Measurements from ENCODE around the gene FAM236C. TPM values are rescaled to one million over a fixed set of nuclear protein-coding genes. Genes with fewer than 3 reads are reported as not detected.
"Not testable (repeated sequence)": the region's sequence is repeated elsewhere in the genome, so short reads cannot be mapped to it uniquely, and the experiment has no call there.

The FAM236C gene
- total and polyA plus RNA-seq, 4 experiments from 2014 or later = not detected

GRCh38 chrX:72942272-72942671, 29.9 kb downstream of the FAM236C start:
- H3K36me3 Mint-ChIP-seq; intact Hi-C loops (cut with micrococcal nuclease); H3K9me3 ChIP-seq (ENCODE audit: control insufficient read depth in 1 of 2, low read length in 2 of 2); H3K4me1 ChIP-seq (ENCODE audit: insufficient read depth, low read length); H3K27ac ChIP-seq (ENCODE audit: low read depth, low read length); H3K4me3 Mint-ChIP-seq; DNase-seq; H3K27ac Mint-ChIP-seq; H3K27me3 Mint-ChIP-seq; POLR2A ChIA-PET (ENCODE audit: partially characterized antibody); H3K4me3 ChIP-seq (ENCODE audit: low read length in 2 of 2); H3K4me1 Mint-ChIP-seq; H3K27me3 ChIP-seq (ENCODE audit: insufficient read depth, low read length); H3K36me3 ChIP-seq (ENCODE audit: insufficient read depth, low read length); H3K9me3 Mint-ChIP-seq; CTCF ChIA-PET (ENCODE audit: partially characterized antibody): not testable (repeated sequence)

DNA sequence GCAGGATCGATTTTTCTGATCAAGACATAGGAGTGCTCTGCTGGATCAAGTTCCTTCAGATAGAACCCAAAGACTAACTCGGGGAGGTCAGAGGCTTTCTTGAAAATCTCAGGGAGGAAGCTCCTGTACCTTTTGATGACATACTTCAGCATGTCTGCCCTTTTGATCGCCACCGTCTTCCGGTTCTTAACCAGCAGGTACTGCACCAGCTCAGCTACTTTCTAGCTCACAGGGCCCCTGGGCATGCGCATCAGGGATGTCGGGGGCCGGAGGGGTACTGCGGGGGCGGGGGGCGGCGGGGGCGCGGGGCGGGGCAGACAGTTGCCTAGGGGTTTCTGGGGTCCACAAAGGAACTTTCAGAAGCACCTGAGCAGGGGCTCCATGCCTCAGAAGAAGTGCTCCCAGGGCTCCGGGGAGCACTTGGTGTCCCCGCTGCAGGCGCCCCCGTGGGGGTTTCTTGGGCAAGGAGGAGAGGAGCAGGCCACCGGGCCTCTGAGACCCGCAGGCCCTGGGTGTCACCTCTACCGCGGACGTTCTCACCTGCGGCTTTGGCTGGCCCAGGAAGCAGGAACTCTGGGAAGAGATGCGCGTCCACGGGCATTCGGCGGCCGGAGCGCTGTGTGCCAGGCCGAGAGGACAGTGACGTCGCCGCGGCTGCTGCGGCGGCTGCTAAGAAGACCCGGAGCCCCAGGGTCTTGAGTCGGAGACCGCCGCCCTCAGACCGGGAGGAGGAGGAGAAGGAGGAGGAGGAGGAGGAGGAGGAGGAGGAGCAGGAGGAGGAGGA, 30.8 kb downstream of the FAM236C start:
- H3K27me3 Mint-ChIP-seq; H3K27me3 ChIP-seq (ENCODE audit: insufficient read depth, low read length); H3K27ac ChIP-seq (ENCODE audit: low read depth, low read length); DNase-seq; H3K9me3 Mint-ChIP-seq; H3K36me3 Mint-ChIP-seq; H3K27ac Mint-ChIP-seq; H3K4me3 ChIP-seq (ENCODE audit: low read length in 2 of 2); intact Hi-C loops (cut with micrococcal nuclease); H3K36me3 ChIP-seq (ENCODE audit: insufficient read depth, low read length); CTCF ChIA-PET (ENCODE audit: partially characterized antibody); POLR2A ChIA-PET (ENCODE audit: partially characterized antibody); H3K4me3 Mint-ChIP-seq; H3K9me3 ChIP-seq (ENCODE audit: control insufficient read depth in 1 of 2, low read length in 2 of 2); H3K4me1 Mint-ChIP-seq; H3K4me1 ChIP-seq (ENCODE audit: insufficient read depth, low read length): not testable (repeated sequence)

DNA sequence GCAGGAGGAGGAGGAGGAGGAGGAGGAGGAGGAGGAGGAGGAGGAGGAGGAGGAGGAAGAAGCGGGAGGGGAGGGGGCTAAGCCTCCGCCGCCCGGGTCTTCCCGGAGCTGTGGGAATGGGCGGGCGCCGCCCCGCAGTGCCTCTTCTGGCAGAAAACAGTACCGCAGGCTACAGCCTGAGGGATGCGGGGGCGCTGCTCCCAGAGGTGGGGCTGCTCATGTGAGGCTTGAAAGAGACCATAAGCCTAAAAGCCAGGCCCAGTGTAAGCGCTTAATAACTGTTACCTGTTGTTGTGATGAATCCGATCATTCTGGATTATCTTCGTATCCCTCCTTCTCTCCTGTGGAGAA, 31.4 kb downstream of the FAM236C start, which contains the start of gene DMRTC1:
TSS of gene DMRTC1 (minus strand) at position 19 of the 351 bp plus-strand sequence. CDS start 68,143 bp downstream, outside the sequence.
- H3K4me1 Mint-ChIP-seq; POLR2A ChIA-PET (ENCODE audit: partially characterized antibody); intact Hi-C loops (cut with micrococcal nuclease); H3K9me3 ChIP-seq (ENCODE audit: control insufficient read depth in 1 of 2, low read length in 2 of 2); CTCF ChIA-PET (ENCODE audit: partially characterized antibody); H3K27me3 Mint-ChIP-seq; H3K4me3 Mint-ChIP-seq; H3K27ac Mint-ChIP-seq; H3K27ac ChIP-seq (ENCODE audit: low read depth, low read length); H3K9me3 Mint-ChIP-seq; H3K27me3 ChIP-seq (ENCODE audit: insufficient read depth, low read length); DNase-seq; H3K36me3 ChIP-seq (ENCODE audit: insufficient read depth, low read length); H3K4me1 ChIP-seq (ENCODE audit: insufficient read depth, low read length); H3K36me3 Mint-ChIP-seq; H3K4me3 ChIP-seq (ENCODE audit: low read length in 2 of 2): not testable (repeated sequence)

- H3K27me3 Mint-ChIP-seq; H3K36me3 Mint-ChIP-seq; H3K36me3 ChIP-seq (ENCODE audit: insufficient read depth, low read length); H3K4me1 ChIP-seq (ENCODE audit: insufficient read depth, low read length); CTCF ChIA-PET (ENCODE audit: partially characterized antibody); DNase-seq; POLR2A ChIA-PET (ENCODE audit: partially characterized antibody); H3K9me3 ChIP-seq (ENCODE audit: control insufficient read depth in 1 of 2, low read length in 2 of 2); H3K4me3 Mint-ChIP-seq; H3K27ac ChIP-seq (ENCODE audit: low read depth, low read length); H3K27me3 ChIP-seq (ENCODE audit: insufficient read depth, low read length); H3K4me1 Mint-ChIP-seq; intact Hi-C loops (cut with micrococcal nuclease); H3K4me3 ChIP-seq (ENCODE audit: low read length in 2 of 2); H3K27ac Mint-ChIP-seq; H3K9me3 Mint-ChIP-seq: not testable (repeated sequence)
Measured at GRCh38 chrX:72959971-72960370, 47.6 kb downstream of the FAM236C start.

Other genes with a start within 250 kb of the FAM236C start
- gene PHKA1, start 198.3 kb upstream of the FAM236C start, total RNA-seq = under 1 TPM; 0.14 to 0.29 TPM
- not detected for gene PHKA1, start 198.3 kb upstream of the FAM236C start, polyA plus RNA-seq
- gene DMRTC1B, start 135.7 kb upstream of the FAM236C start, total RNA-seq = under 1 TPM; 0.36 to 0.70 TPM
- gene DMRTC1B, start 135.7 kb upstream of the FAM236C start, polyA plus RNA-seq = 1 to 10 TPM in 1 of 2 donors, under 1 TPM in 1; 0.89 to 1.8 TPM
- not detected for gene FAM236B, start 130.0 kb upstream of the FAM236C start, total RNA-seq
- not detected for gene FAM236B, start 130.0 kb upstream of the FAM236C start, polyA plus RNA-seq
- gene FAM236D, start 104.4 kb upstream of the FAM236C start, total RNA-seq = not detected
- not detected for gene FAM236D, start 104.4 kb upstream of the FAM236C start, polyA plus RNA-seq
- not detected for gene FAM236A, start 25.6 kb downstream of the FAM236C start, total RNA-seq
- not detected for gene FAM236A, start 25.6 kb downstream of the FAM236C start, polyA plus RNA-seq
- 1 to 10 TPM in 1 of 2 experiments, under 1 TPM in 1; 0.36 to 1.1 TPM for gene DMRTC1, start 31.2 kb downstream of the FAM236C start, total RNA-seq
- under 1 TPM; 0.32 to 0.59 TPM for gene DMRTC1, start 31.2 kb downstream of the FAM236C start, polyA plus RNA-seq
- gene PABPC1L2B, start 90.3 kb downstream of the FAM236C start, total RNA-seq = not detected
- gene PABPC1L2B, start 90.3 kb downstream of the FAM236C start, polyA plus RNA-seq = not detected
- gene PABPC1L2A, start 166.9 kb downstream of the FAM236C start, total RNA-seq = not detected
- not detected for gene PABPC1L2A, start 166.9 kb downstream of the FAM236C start, polyA plus RNA-seq

All from CD4-positive, alpha-beta memory T cell (primary cell).